ENCODE measurements around the gene TRABD2B.
A peak's percentile ranks its signal among the peaks of the same experiment; 100 is the strongest.

The TRABD2B gene

DNA sequence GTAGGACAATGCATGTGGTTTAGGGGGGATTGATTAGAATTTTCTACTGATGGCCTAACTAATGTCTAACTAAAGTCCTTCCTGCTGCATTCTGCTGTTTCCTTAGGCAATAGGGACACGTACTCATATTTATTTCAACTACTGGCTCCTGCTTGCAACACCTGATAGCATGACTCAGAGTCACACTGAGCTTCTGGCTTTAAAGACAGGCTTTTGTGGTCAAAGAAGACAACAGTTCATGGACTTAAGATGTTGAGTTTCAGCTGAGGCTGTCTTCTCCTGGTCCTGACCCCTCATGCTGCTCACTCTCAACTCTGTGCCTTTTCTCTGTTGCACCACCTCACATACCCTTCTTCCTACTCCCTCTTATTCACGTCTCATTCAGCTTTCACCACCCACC, 29.1 kb upstream of the TRABD2B start:
- Histone ChIP-seq H3K18ac (ENCODE audit: low read depth in 1 of 2, low read length in 2 of 2) (no peak overlapping the region), H2BK15ac (ENCODE audit: low read depth, poor library complexity, severe bottlenecking) (no peak overlapping the region)
- WGBS = 78% methylated on average over 2 of the region's 2 CpGs

DNA sequence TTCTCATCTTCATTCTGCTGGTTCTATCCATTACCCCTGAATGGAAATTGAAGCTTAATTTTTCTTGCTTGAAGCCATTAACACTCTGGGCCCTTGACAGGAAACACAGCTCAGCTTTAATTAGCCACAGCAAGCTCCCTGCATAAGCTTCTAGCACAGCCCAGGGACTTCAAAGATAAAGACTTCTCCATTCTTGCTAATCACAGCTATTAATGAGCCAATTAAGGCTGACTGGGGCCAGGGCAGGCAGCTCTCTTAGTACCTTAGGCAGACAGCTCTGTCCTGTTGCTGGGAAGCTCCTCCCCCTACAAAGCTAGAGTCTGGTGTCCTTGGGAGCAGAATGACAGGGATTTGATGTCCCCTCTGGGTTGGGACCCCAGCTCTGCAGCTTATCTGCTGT, 27.9 kb upstream of the TRABD2B start:
- Histone ChIP-seq H2BK120ac (ENCODE audit: low read depth, low read length) (no peak overlapping the region), H3K36me3 (ENCODE audit: control insufficient read depth in 1 of 2, insufficient read depth in 2 of 2, low read depth in 1 of 2, low read length in 2 of 2) (no peaks in the 10 kb centered on the region), H2BK5ac (ENCODE audit: low read depth, low read length, poor library complexity, severe bottlenecking) (no peak overlapping the region), H3K18ac (ENCODE audit: low read depth in 1 of 2, low read length in 2 of 2) (no peak overlapping the region), H4K8ac (ENCODE audit: low read length) (no peak overlapping the region), H2AFZ (ENCODE audit: low read depth, low read length) (no peak overlapping the region), H3K4me1 (ENCODE audit: control insufficient read depth, insufficient read depth, low read depth, low read length) (no peaks in the 10 kb centered on the region), H2AK5ac (ENCODE audit: low read length, severe bottlenecking) (no peak overlapping the region), H3K27me3 (ENCODE audit: control insufficient read depth in 1 of 2, insufficient read depth in 1 of 2, low read length in 2 of 2) (peaks cover 3 to 14% of the 10 kb centered on the region in 2 experiments), H3K14ac (ENCODE audit: low read length in 2 of 2) (no peak overlapping the region), H3K27ac (ENCODE audit: low read length, poor library complexity, severe bottlenecking) (no peak overlapping the region), H4K91ac (ENCODE audit: low read length) (no peak overlapping the region), H3K4ac (ENCODE audit: low read depth in 1 of 2, low read length in 2 of 2) (no peak overlapping the region), H3K23ac (ENCODE audit: low read length in 2 of 2) (no peak overlapping the region), H3K4me2 (ENCODE audit: low read length, poor library complexity, severe bottlenecking) (no peak overlapping the region), H3K9ac (ENCODE audit: low read length) (no peak overlapping the region), H2BK12ac (ENCODE audit: low read length in 2 of 2) (no peak overlapping the region), H2BK15ac (ENCODE audit: low read depth, poor library complexity, severe bottlenecking) (no peak overlapping the region), H3K9me3 (ENCODE audit: control insufficient read depth, low read length) (no peaks in the 10 kb centered on the region), H3K79me1 (replicated peaks; ENCODE audit: low read length, poor library complexity, severe bottlenecking) (no peaks in the 10 kb centered on the region), H3K4me3 (ENCODE audit: insufficient read depth in 1 of 2, low read depth in 1 of 2, low read length in 2 of 2) (no peak overlapping the region)
- no peak for DNase-seq

More for the DNA sequence above, 29.1 kb upstream of the TRABD2B start:
- no peak overlapping the region for H2BK5ac ChIP-seq (ENCODE audit: low read depth, low read length, poor library complexity, severe bottlenecking)
- H3K4me2 ChIP-seq (ENCODE audit: low read length, poor library complexity, severe bottlenecking) = no peak overlapping the region
- H3K4ac ChIP-seq (ENCODE audit: low read depth in 1 of 2, low read length in 2 of 2) = no peak overlapping the region
- no peak overlapping the region for H2BK120ac ChIP-seq (ENCODE audit: low read depth, low read length)
- no peak overlapping the region for H2AK5ac ChIP-seq (ENCODE audit: low read length, severe bottlenecking)
- peak overlapping the region; percentile 24 for H3K9ac ChIP-seq (ENCODE audit: low read length)
- H3K79me1 ChIP-seq (replicated peaks; ENCODE audit: low read length, poor library complexity, severe bottlenecking) = no peaks in the 10 kb centered on the region
- H3K4me3 ChIP-seq (ENCODE audit: insufficient read depth in 1 of 2, low read depth in 1 of 2, low read length in 2 of 2) = no peak overlapping the region
- no peak overlapping the region for H2AFZ ChIP-seq (ENCODE audit: low read depth, low read length)
- H3K36me3 ChIP-seq (ENCODE audit: control insufficient read depth in 1 of 2, insufficient read depth in 2 of 2, low read depth in 1 of 2, low read length in 2 of 2) = no peaks in the 10 kb centered on the region
- no peak overlapping the region for H3K27ac ChIP-seq (ENCODE audit: low read length, poor library complexity, severe bottlenecking)
- DNase-seq = peak; percentile 62
- no peak overlapping the region for H2BK12ac ChIP-seq (ENCODE audit: low read length in 2 of 2)
- H3K4me1 ChIP-seq (ENCODE audit: control insufficient read depth, insufficient read depth, low read depth, low read length) = no peaks in the 10 kb centered on the region
- H4K91ac ChIP-seq (ENCODE audit: low read length) = no peak overlapping the region
- H3K23ac ChIP-seq (ENCODE audit: low read length in 2 of 2) = no peak overlapping the region
- no peak overlapping the region for H3K14ac ChIP-seq (ENCODE audit: low read length in 2 of 2)
- H4K8ac ChIP-seq (ENCODE audit: low read length) = no peak overlapping the region
- H3K9me3 ChIP-seq (ENCODE audit: control insufficient read depth, low read length) = no peaks in the 10 kb centered on the region
- H3K27me3 ChIP-seq (ENCODE audit: control insufficient read depth in 1 of 2, insufficient read depth in 1 of 2, low read length in 2 of 2) = peaks cover 3 to 14% of the 10 kb centered on the region in 2 experiments

DNA sequence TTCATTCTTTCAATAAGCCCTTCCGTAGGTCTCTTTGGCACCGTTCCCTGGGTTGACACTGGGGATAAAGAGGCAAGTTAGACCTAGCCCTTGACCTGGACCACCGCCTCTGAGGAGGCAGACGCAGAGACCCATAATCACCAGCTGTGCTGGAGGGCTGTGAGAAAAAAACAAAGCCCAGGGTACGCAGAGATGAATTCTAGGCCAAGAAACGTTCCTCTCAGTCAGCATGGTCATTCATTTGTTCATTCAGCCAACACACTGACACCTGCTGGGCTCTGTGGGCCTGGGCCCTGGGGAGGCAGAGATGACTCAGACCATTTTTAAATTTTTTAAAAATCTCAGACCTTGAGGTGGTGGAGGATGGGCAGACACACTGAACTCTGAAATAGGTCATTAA, 26.3 kb upstream of the TRABD2B start:
- H2BK12ac ChIP-seq (ENCODE audit: low read length in 2 of 2) = no peak overlapping the region
- H3K4me1 ChIP-seq (ENCODE audit: control insufficient read depth, insufficient read depth, low read depth, low read length) = no peaks in the 10 kb centered on the region
- H3K27me3 ChIP-seq (ENCODE audit: control insufficient read depth in 1 of 2, insufficient read depth in 1 of 2, low read length in 2 of 2) = peaks cover 3 to 11% of the 10 kb centered on the region in 2 experiments
- no peak overlapping the region for H3K4ac ChIP-seq (ENCODE audit: low read depth in 1 of 2, low read length in 2 of 2)
- H2BK15ac ChIP-seq (ENCODE audit: low read depth, poor library complexity, severe bottlenecking) = no peak overlapping the region
- no peak overlapping the region for H3K9ac ChIP-seq (ENCODE audit: low read length)
- no peak overlapping the region for H3K18ac ChIP-seq (ENCODE audit: low read depth in 1 of 2, low read length in 2 of 2)
- H4K8ac ChIP-seq (ENCODE audit: low read length) = no peak overlapping the region
- no peak overlapping the region for H3K4me3 ChIP-seq (ENCODE audit: insufficient read depth in 1 of 2, low read depth in 1 of 2, low read length in 2 of 2)
- DNase-seq = no peak
- H2BK120ac ChIP-seq (ENCODE audit: low read depth, low read length) = no peak overlapping the region
- no peak overlapping the region for H3K23ac ChIP-seq (ENCODE audit: low read length in 2 of 2)
- no peak overlapping the region for H2BK5ac ChIP-seq (ENCODE audit: low read depth, low read length, poor library complexity, severe bottlenecking)
- no peak overlapping the region for H3K4me2 ChIP-seq (ENCODE audit: low read length, poor library complexity, severe bottlenecking)
- no peaks in the 10 kb centered on the region for H3K9me3 ChIP-seq (ENCODE audit: control insufficient read depth, low read length)
- no peaks in the 10 kb centered on the region for H3K79me1 ChIP-seq (replicated peaks; ENCODE audit: low read length, poor library complexity, severe bottlenecking)
- 80% methylated on average over 6 of the region's 6 CpGs for WGBS
- H2AK5ac ChIP-seq (ENCODE audit: low read length, severe bottlenecking) = no peak overlapping the region
- H3K14ac ChIP-seq (ENCODE audit: low read length in 2 of 2) = no peak overlapping the region
- no peaks in the 10 kb centered on the region for H3K36me3 ChIP-seq (ENCODE audit: control insufficient read depth in 1 of 2, insufficient read depth in 2 of 2, low read depth in 1 of 2, low read length in 2 of 2)
- no peak overlapping the region for H2AFZ ChIP-seq (ENCODE audit: low read depth, low read length)
- H4K91ac ChIP-seq (ENCODE audit: low read length) = no peak overlapping the region
- no peak overlapping the region for H3K27ac ChIP-seq (ENCODE audit: low read length, poor library complexity, severe bottlenecking)

DNA sequence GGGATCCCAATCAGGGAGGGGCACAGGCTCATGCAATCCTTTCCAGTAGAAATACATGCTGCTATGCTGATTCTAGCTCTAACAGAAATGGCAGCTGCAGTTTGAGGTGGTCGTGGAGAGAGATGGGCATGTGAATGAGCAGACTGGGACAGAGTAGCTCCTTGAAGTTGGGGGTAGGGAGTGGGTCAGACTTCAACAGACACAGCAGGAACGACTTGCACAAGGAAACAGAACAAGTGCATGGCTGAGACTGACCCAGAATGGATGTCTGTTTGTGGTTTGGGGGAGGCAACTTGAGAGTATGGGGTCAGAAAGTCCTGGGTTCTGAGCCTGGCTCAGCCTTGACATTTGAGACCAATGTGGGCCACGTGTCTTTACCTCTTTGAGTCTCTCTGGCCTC, 25.1 kb upstream of the TRABD2B start:
- no peak overlapping the region for H3K4me3 ChIP-seq (ENCODE audit: insufficient read depth in 1 of 2, low read depth in 1 of 2, low read length in 2 of 2)
- H3K27ac ChIP-seq (ENCODE audit: low read length, poor library complexity, severe bottlenecking) = no peak overlapping the region
- no peak overlapping the region for H3K4me2 ChIP-seq (ENCODE audit: low read length, poor library complexity, severe bottlenecking)
- no peak overlapping the region for H3K14ac ChIP-seq (ENCODE audit: low read length in 2 of 2)
- no peak overlapping the region for H3K4ac ChIP-seq (ENCODE audit: low read depth in 1 of 2, low read length in 2 of 2)
- H3K4me1 ChIP-seq (ENCODE audit: control insufficient read depth, insufficient read depth, low read depth, low read length) = no peaks in the 10 kb centered on the region
- H2AFZ ChIP-seq (ENCODE audit: low read depth, low read length) = no peak overlapping the region
- no peak overlapping the region for H2BK15ac ChIP-seq (ENCODE audit: low read depth, poor library complexity, severe bottlenecking)
- H2BK5ac ChIP-seq (ENCODE audit: low read depth, low read length, poor library complexity, severe bottlenecking) = no peak overlapping the region
- WGBS = 52% methylated on average over 2 of the region's 3 CpGs
- no peak overlapping the region for H4K8ac ChIP-seq (ENCODE audit: low read length)
- H3K79me1 ChIP-seq (replicated peaks; ENCODE audit: low read length, poor library complexity, severe bottlenecking) = no peaks in the 10 kb centered on the region
- H2BK12ac ChIP-seq (ENCODE audit: low read length in 2 of 2) = no peak overlapping the region
- H2AK5ac ChIP-seq (ENCODE audit: low read length, severe bottlenecking) = no peak overlapping the region
- no peak overlapping the region for H3K18ac ChIP-seq (ENCODE audit: low read depth in 1 of 2, low read length in 2 of 2)
- no peak overlapping the region for H3K9ac ChIP-seq (ENCODE audit: low read length)
- no peaks in the 10 kb centered on the region for H3K9me3 ChIP-seq (ENCODE audit: control insufficient read depth, low read length)
- H4K91ac ChIP-seq (ENCODE audit: low read length) = no peak overlapping the region
- no peak overlapping the region for H3K23ac ChIP-seq (ENCODE audit: low read length in 2 of 2)
- no peak overlapping the region for H2BK120ac ChIP-seq (ENCODE audit: low read depth, low read length)
- DNase-seq = no peak
- no peaks in the 10 kb centered on the region for H3K36me3 ChIP-seq (ENCODE audit: control insufficient read depth in 1 of 2, insufficient read depth in 2 of 2, low read depth in 1 of 2, low read length in 2 of 2)
- peaks cover 3 to 6% of the 10 kb centered on the region in 2 experiments for H3K27me3 ChIP-seq (ENCODE audit: control insufficient read depth in 1 of 2, insufficient read depth in 1 of 2, low read length in 2 of 2)
